Tibial artery (tissue), 4 donors: Measurements from ENCODE around the gene DNAJA3.

Source experiments
- DNase-seq, 2 donors: peaks; one replicate each; pipeline ENCODE4 v3.0.0-alpha.2; 2019
- H3K27ac ChIP-seq, 2 donors: fragments of 200-600 bp; sonication (generic) in 1 of 2; 1 replicate in 1 of 2; 2 replicates in 1 of 2; pipeline ENCODE4 v1.5.1; 2018 to 2019; ENCODE audit warnings: mild to moderate bottlenecking in 1 of 2
- H3K27me3 ChIP-seq, 2 donors: fragments of 200-600 bp; sonication (generic) in 1 of 2; one replicate each; pipeline versions ENCODE4 v1.5.1 to v1.6.0; 2016 to 2019
- H3K36me3 ChIP-seq, 3 donors: fragments of 200-600 bp; sonication (generic) in 2 of 3; one replicate each; pipeline ENCODE4 v1.5.1; 2016 to 2019; ENCODE audit warnings: mild to moderate bottlenecking in 2 of 3
- H3K4me1 ChIP-seq, 4 donors: fragments of 200-600 bp; sonication (generic) in 2 of 4; 1 replicate in 3 of 4; 2 replicates in 1 of 4; pipeline ENCODE4 v1.5.1; 2016 to 2019
- H3K4me3 ChIP-seq, 2 donors: fragments of 200-600 bp; sonication (generic) in 1 of 2; 1 replicate in 1 of 2; 2 replicates in 1 of 2; pipeline ENCODE4 v1.5.1; 2018 to 2019; ENCODE audit warnings: mild to moderate bottlenecking in 2 of 2
- H3K9me3 ChIP-seq, 3 donors: fragments of 200-600 bp; sonication (generic) in 1 of 3; one replicate each; pipeline ENCODE4 v1.5.1; 2016 to 2019
- CTCF ChIP-seq, 2 experiments: fragments of 200-600 bp in 1 of 2; fragments of 450-650 bp in 1 of 2; IDR thresholded peaks; one replicate each; pipeline ENCODE4 v1.5.1; 2017 to 2019; ENCODE audit warnings: antibody characterized with exemption in 2 of 2, mild to moderate bottlenecking in 1 of 2, moderate library complexity in 1 of 2
- intact Hi-C: fragments of 100-400 bp; cut with DNase I; formaldehyde crosslinking; loops from one replicate; pipeline ENCODE4 v1.15.0; 2023; ENCODE audit warnings: low total_unique reads

DNAJA3 gene

GRCh38 chr16:4408323-4408690 is 17.4 kb upstream of the DNAJA3 start:
- no peak overlapping the region for H3K27ac ChIP-seq
- intact Hi-C loops = loop anchor here (10.0 kb wide), 1 partner anchor 144 kb away; no protein-coding TSS in a partner anchor
- peaks cover 4 to 70% (median 52%) of the 10 kb centered on the region in 3 donors for H3K36me3 ChIP-seq

GRCh38 chr16:4409081-4409932 is 16.4 kb upstream of the DNAJA3 start:
- H3K27me3 ChIP-seq = no peaks in the 10 kb centered on the region
- no peak overlapping the region for H3K4me3 ChIP-seq
- no peaks in the 10 kb centered on the region for H3K9me3 ChIP-seq
- intact Hi-C loops = loop anchor here (10.0 kb wide), 1 partner anchor 145 kb away; no protein-coding TSS in a partner anchor
- H3K36me3 ChIP-seq = peaks cover 4 to 60% (median 48%) of the 10 kb centered on the region in 3 donors
- peaks cover 0 to 10% (median 2%) of the 10 kb centered on the region in 4 donors for H3K4me1 ChIP-seq
- TF ChIP-seq CTCF (IDR thresholded peaks at IDR 0.05) = no peak
- peak in 1 of 2 donors; percentile 58 for DNase-seq
- no peak overlapping the region for H3K27ac ChIP-seq

More at GRCh38 chr16:4408323-4408690, 17.4 kb upstream of the DNAJA3 start:
- H3K4me1 ChIP-seq = peaks cover 0 to 10% (median 2%) of the 10 kb centered on the region in 4 donors
- no peaks in the 10 kb centered on the region for H3K9me3 ChIP-seq
- DNase-seq = peak in 1 of 2 donors; percentile 50
- H3K4me3 ChIP-seq = no peak overlapping the region
- no peak for TF ChIP-seq CTCF (IDR thresholded peaks at IDR 0.05)
- H3K27me3 ChIP-seq = no peaks in the 10 kb centered on the region

GRCh38 chr16:4410335-4411075 is 15.2 kb upstream of the DNAJA3 start:
- no peak overlapping the region for H3K4me3 ChIP-seq
- DNase-seq = peak in 1 of 2 donors; percentile 47
- intact Hi-C loops = no loop called here

GRCh38 chr16:4411684-4412083 is 14.0 kb upstream of the DNAJA3 start:
- peaks cover 0 to 20% (median 13%) of the 10 kb centered on the region in 4 donors for H3K4me1 ChIP-seq
- no peaks in the 10 kb centered on the region for H3K27me3 ChIP-seq
- H3K36me3 ChIP-seq = peaks cover 4 to 36% (median 29%) of the 10 kb centered on the region in 3 donors
- no peak overlapping the region for H3K4me3 ChIP-seq
- intact Hi-C loops = no loop called here
- no peak overlapping the region for H3K27ac ChIP-seq
- no peak for TF ChIP-seq CTCF (IDR thresholded peaks at IDR 0.05)
- DNase-seq = peak in 1 of 2 donors; percentile 62
- H3K9me3 ChIP-seq = no peaks in the 10 kb centered on the region

More at GRCh38 chr16:4410335-4411075, 15.2 kb upstream of the DNAJA3 start:
- Histone ChIP-seq H3K4me1 (peaks cover 0 to 18% (median 11%) of the 10 kb centered on the region in 4 donors), H3K27me3 (no peaks in the 10 kb centered on the region), H3K27ac (no peak overlapping the region), H3K9me3 (no peaks in the 10 kb centered on the region), H3K36me3 (peaks cover 4 to 48% (median 39%) of the 10 kb centered on the region in 3 donors)
- TF ChIP-seq CTCF (IDR thresholded peaks at IDR 0.05) = no peak

- DNase-seq = no peak
- peaks cover 2 to 31% (median 24%) of the 10 kb centered on the region in 3 donors for H3K36me3 ChIP-seq
- H3K4me1 ChIP-seq = peaks cover 0 to 24% (median 17%) of the 10 kb centered on the region in 4 donors
- H3K4me3 ChIP-seq = no peak overlapping the region
- TF ChIP-seq CTCF (IDR thresholded peaks at IDR 0.05) = no peak
- no peaks in the 10 kb centered on the region for H3K9me3 ChIP-seq
- intact Hi-C loops = no loop called here
- H3K27me3 ChIP-seq = no peaks in the 10 kb centered on the region
- H3K27ac ChIP-seq = no peak overlapping the region
Measured at GRCh38 chr16:4412159-4412558, 13.5 kb upstream of the DNAJA3 start.
